DMS 273 treated with DMSO at 0.1 percent for 48 hours (cell line): Measurements from ENCODE around the gene COL25A1.
"Not testable (repeated sequence)": the region's sequence is repeated elsewhere in the genome, so short reads cannot be mapped to it uniquely, and the experiment has no call there.

Experiments
- DNase-seq: peaks from one replicate; lab custom pipeline; 2025; lab: John Stamatoyannopoulos, UW

Gene COL25A1

DNA sequence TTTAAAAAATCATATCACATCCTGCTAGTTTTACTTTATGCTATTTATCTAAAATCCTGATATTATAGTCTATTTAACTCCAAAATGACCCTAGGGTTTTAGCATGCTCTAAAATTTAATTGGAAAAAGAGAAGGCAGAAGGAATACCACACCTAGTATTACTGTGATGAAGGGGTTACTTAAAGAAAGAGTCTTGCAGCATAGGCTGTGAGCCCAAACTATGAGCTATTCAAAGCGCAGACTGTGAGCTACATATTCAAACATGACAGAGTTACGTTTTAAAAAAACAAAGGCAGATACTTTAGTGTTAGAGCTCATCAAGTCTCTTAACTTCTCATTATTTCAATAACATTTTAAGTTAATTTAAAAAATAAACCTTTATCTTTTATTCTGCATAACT, 291.9 kb downstream of the COL25A1 start:
- no peak for DNase-seq

DNA sequence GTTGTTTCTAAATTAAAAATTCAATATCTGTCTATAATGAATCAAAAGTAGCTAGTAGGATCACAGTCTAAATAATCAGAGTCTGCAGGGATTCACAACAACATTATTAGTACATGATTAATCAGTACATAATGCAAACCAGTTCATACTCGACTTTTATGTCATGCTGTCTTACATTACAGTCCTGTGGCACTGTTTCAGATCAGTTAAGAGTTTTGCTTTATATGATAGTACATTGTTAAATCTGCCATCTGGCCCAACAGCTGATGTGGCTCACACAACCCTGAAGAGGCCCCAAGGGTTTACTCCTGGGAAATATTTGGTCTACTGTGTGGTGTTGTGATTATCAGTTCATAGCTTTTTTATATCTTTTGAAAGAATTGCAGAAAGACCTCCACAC, 292.5 kb downstream of the COL25A1 start:
- peak; percentile 88 for DNase-seq

DNA sequence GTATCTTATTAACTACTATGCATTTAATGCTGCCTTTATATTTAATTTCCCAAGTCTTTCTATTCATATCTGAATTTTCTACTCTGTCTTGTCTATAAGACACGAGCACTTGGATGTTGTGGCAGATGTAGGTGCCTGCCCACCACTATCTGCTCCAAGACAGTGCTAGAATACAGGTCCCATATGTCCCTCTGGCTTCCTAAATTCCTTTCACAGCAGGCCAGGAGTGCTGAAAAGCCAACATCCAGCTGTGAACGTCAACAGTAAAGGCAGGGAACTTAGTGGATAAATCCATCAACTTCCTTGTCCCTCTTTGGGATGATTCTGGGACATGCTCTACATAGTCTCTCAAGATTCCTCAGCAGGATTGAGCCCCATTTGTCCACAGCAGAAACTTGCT, 294.5 kb downstream of the COL25A1 start:
- no peak for DNase-seq

DNA sequence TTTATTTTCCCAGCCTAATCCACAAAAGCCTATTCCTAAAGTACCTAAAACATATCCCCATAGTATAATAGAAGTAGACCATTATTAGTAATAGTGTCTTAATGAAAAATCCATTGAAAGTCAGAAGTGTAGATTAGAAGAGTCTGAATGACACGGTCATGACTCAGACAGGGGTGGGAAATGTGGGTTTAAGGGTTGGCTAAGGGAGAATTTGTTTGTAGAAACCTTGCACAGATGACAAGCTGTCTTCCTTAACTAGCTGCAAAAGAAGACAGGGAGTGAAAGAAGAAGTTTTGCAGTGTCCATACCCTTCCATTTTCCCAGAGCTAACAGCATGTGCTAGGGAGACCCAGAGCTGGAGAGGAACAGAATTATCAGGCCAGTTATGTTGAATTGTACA, 296.9 kb downstream of the COL25A1 start:
- DNase-seq: no peak

DNA sequence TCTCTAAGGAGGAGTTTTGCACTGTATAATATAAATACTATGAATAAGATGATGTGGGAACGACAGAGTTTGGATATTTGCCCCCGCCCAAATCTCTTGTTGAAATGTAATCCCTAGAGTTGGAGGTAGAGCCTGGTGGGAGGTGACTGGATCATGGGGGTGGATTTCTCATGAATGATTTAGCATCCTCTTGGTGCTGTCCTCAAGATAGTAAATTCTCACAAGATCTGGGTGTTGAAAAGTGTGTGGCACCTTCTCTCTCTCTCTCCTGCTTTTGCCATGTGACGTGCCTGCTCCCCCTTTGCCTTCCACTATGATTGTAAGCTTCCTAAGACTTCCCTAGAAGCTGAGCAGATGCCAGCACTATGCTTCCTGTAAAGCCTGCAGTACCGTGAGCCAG, 298.0 kb downstream of the COL25A1 start:
- no peak for DNase-seq

DNA sequence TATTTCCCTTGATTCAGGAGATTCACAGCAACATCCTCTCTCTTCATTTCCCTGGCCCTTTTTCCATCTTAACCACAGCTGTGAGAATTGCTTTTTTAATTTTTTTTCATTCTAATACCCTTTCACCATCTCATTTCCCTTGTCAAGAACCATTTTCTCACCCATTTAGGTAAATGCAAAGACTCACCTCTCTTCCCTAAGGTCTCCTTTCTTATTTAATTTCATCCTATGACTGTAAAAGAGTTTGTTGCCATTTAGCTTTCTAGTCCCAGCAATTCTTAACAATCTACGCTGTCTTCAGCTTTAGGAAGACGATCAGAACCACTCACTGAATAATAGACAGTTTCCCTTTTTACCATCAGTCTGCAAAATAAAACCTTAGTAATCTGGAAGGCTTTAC, 298.5 kb downstream of the COL25A1 start:
- DNase-seq: no peak

DNA sequence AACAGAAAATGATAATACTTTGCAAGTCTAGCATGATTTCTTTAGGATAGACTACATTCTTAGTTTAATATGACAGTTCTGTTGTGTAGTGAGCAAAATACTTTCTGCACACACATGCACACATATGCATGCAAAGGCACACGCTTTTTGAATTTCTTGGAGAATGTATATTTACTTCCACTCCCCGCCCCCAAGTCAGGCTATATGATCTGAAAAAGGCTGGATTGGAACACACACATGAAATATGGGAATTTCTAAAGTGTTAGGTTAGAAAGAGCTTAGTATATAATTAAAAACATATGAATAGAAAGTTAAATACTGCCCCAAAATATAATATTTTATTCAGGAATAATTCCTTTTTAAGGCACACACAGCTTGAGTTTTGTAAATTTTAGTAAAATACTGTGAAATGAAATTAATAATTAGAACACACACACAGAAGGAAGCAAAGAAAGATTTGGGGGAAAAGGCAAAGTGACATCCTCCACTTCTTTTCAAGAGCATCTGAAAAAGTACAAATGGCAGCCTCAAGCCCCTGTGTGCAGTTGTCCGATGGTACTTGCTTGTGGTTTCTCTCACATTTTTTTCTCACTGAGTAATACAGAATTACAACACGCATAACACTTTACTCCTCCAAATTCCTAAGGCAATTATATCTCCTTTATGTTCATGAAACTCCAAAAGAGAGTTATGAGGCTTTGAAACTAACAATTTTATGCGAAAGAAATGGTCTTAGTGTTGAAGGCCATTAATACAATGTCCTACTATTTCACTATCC, 310.7 kb downstream of the COL25A1 start:
- no peak for DNase-seq

DNA sequence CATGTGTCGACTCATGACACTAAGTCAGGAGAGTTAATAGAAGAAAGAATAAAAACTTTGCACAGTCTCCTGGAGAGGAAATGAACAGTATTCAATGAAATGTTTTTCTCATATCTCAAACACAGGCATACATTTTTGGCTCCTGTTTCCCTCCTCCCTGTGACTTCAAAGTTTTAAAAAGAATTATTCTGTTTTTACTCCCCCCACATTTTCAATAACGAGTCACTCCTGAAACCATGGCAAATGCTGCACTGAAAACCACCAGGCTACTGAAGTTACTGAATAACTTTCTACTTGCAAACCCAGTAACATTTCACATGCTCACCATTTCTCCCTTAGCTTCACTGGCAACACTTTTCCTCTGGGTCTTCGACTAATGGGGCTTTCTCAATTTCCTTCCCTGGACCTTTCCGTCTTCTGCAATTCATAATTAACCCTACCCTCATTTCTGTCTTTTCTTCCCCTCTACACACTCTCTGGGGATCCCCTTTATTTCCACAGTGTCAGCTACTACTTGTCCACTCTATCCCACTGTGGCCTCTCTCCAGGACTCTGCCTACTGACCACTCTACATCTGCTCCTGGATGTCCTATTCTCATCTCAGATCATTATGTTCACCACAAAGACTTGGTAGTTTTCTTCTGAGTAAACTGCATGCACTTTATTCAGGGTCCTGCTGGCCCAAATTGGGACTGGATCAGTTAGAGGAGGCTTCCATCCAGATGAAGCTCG, 313.8 kb downstream of the COL25A1 start:
- DNase-seq: no peak

DNA sequence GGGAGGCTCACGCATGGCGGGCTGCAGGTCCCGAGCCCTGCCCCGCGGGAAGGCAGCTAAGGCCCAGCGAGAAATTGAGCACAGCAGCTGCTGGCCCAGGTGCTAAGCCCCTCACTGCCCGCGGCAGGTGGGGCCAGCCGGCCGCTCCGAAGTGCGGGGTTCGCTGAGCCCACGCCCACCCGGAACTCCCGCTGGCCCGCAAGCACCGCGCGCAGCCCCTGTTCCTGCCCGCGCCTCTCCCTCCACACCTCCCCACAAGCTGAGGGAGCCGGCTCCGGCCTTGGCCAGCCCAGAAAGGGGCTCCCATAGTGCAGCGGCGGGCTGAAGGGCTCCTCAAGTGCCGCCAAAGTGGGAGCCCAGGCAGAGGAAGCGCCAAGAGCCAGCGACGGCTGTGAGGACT, 318.0 kb downstream of the COL25A1 start:
- DNase-seq: not testable (repeated sequence)

DNA sequence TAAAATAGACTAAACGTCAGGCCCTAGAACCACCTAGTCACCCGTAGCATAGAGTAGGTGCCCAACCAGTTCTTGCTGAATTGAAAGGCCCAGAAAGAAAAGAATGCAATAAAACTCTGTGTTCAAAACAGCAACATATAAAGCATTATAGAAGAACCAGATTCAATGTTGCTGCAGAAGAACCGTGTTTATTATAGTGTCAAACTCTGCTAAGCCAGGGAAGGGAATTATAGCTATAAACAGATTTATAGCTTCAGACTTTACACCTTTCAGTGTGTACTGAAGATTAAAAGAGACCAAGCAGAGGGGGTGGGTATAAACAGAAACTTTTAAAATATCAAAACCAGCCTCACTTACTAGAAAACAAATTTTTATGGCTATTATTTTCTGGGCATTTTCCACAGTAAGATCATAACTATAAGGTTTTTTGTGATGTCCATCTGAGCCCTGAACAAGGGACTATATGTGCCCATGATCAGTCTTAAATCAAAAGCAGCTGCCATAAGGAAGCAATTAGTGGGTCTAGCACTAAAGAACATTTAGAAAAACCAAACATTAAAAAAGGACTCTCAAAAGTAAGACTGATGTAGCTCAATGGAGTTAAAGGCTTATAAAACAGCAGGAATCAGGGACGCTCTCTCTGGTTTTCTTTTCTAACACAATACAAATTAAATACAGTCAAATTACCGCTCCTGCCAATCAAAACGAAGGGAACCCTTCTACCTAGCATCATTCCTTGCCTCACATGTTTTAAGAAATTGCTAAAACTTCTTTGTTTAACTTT, 319.9 kb downstream of the COL25A1 start:
- DNase-seq: no peak

DNA sequence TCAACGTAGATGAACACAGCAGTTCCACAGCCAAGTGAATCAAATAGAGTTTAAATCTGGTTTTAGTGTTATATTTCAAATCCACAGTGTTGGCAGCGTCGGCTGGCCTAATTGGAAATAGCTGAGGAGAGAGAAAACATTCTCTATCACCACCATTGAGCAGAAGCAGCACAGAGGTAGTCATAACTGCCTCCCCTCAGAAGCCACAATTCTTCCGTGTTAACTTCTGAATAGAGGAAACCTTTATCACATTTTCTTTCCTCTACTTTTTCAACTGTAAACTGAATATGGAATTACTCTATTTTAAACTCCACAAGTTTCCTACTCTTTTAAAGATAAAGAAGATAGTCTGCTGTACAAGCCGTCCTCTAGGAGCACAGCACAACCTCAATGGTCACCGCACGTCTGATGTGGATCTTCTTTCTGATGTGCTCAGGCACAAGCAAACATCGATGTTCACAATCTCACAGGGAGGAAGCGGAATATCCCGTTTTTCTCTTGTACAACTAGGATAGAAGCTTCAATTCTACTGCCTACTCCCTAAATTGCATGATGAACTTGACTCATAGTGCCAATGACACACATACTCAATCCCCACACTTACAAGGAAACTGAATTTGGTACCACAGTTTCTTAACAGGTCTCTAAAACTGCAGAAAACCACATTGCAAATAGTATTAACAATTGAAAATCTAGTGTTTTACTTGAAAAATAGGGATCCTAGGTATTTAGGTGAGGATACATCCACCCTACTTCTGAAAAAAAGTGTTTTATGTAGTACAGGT, 321.8 kb downstream of the COL25A1 start:
- DNase-seq: no peak

DNA sequence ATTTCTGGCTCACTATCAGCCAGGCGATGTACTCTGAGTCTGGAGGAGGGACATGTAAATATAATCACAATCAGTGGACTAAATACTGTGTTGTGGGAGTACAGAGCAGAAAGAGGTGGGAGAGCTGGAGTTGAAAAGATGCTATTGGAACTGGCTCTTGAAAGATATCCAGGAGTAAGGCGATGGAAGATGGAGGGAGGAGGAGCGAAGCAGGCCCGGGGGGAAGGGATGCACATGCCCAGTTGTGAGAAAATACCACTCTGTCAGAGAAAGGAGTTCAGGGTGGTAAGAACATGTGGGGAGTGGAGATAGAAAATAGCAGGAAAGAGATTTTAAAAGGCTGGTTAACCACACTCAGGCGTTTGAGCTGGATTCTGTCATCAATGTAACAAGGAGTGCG, 322.7 kb downstream of the COL25A1 start:
- no peak for DNase-seq

DNA sequence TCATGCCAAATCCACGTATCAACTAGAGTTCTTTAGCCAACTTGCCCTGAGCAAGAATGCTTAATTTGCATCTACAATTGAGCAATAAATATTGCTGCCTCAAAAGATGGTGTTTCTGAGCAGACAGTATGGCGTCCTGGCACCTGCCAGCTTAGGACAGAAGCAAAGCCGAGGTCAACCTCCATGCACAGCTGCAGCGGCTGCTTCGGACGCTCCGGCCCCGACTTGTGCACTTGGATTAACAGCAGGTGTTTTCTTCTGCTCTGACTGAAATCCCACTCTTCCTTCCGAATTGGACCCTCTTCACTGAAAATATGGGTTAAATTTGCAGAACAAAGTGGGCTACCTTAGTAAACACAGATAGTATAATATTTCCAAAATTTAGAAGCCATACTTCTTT, 324.4 kb downstream of the COL25A1 start:
- DNase-seq: no peak

DNA sequence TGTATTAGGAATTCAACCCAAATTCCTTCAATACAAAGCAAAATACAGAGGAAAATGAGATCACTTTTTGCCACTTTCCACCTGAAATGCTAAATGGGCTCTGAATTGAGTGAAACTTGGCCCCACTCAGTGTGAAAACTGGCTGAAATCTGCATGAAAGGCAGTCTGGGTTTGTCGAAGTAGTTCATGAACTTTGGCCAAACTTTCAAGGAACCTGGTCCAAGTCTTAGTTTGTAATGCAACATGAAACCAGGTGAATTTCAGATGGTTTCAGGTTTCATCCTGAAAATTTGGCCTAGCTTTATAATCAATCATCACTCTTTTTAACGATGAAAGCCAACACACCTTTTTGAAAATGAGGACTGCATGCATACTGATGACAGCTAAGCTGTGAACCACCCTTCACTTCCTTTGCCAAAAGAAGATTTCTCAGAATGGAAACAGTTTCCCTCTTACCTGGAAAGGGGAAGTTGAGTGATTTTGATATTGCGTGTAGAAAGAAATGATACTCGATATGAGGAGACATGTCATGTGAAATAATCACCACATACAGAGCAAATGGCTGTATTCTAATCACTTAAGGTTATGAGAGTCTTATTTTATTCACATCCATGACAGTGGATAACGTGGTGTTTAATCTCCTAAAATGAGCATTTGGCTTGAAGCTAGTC, 329.7 kb downstream of the COL25A1 start:
- no peak for DNase-seq

DNA sequence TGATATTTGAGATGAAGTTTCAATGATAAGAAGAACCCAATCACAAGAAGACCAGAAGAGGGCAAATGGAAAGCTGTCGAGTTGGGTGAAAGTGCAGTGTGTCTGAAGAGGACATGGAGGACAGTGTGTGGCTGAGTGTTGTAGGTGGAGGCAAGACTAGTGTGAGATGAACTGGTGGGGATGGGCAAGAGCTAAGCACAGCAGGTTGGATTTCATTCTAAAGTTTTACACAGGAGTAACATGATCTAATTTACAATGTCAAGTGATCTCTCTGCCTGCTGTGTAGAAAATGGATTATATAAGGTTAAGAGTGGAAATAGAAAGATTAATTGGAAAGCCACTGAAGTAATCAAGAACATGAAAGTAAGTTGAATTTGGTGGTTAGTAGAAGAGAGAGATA, 331.0 kb downstream of the COL25A1 start:
- DNase-seq: no peak

DNA sequence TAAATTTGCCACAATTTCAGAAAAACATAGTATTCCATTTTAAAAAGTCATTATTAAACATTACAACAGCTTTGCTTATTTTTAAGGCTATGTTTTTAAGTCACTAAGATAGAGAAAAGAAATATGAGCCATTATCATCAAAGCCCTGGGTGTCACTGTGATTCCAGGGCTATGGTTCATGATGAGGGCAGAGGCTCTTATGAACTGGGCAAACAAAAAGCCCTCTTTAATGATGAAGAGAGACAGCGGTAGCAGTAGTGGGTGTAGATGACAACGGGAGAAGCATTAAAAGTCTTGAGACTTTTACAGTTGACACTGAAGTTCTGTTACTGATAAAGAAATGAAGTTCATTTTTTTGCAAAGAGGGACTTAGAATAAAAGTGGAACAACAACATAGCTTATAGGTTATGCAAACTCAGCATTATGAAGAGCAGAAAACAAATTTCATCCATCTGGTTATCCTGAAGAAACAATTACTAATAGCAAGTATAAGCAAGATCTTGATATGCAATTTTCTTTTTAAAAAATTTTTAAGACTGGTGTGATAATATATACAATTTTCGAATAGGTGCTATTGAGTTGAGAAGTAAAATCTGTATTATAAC, 336.9 kb downstream of the COL25A1 start:
- no peak for DNase-seq

DNA sequence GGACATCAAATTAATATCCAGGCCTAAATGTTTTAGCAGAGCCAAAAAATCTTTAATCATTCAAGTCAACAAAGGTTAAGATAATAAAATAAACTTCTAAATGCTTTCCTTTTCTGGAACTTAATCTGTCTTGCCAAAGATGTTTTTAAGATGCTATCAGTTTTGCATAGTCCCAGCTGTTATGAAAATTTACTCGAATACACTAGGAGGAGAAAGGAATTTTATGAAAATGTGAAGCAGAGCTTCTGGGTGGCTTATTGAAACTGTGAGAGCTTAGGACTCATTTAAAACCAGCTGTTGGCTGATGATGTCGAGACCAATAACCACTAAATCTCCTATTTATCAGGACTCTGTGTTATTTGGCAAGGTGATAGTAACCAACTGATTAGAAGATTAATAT, 337.4 kb downstream of the COL25A1 start:
- no peak for DNase-seq

DNA sequence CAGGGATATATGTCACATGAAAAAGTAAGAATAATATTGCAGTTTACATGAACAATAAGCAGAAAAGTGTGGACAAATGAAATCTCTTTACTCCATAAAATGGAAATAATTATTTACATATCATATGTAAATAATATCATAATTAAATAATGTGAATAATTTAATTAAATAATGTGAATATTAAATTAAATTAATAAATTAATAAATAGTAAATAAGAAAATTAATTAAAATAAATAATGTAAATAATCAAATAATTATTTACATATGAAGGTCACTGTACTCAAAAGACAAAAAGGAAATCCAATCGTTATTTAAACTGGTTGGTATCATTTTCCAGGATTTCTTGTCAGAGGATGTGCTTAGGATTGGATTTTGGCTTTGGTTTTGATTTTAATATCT, 338.5 kb downstream of the COL25A1 start:
- DNase-seq: no peak

DNA sequence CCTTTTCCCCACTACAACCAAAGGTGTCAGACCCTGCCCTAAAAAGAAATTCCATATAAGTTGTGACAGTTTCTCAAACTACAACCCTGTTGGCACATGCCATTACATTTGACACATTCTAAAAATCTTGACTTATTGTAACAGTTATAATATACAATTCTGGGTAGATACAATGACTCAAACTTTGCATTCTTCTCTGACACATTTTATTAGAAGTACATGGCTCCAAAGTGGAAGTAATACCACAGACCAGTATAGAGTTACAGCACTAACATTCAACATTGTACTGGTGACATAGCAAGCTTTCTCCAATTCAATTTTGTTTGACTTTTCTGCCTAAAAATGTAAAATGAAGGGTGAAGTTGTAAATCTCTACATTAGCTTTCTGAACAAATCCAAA, 343.0 kb downstream of the COL25A1 start:
- no peak for DNase-seq

DNA sequence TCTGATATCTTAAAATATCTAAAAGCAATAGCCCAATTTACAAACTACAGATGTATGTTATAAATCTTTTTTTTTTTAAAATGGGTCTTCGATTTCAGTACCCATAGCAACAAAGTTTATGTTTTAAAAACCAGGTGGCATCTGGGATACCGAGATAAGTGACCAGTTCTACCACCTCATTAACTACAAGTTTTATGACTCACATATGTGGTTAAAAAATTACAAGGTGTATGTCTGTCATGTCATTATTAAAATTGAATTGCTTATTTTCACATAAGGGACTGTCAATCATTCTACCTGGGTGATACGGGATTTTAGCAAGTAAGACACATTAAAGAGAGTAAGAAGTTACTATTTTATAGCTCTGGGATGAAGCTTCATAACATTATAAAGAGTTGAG, 347.6 kb downstream of the COL25A1 start:
- DNase-seq: no peak

DNA sequence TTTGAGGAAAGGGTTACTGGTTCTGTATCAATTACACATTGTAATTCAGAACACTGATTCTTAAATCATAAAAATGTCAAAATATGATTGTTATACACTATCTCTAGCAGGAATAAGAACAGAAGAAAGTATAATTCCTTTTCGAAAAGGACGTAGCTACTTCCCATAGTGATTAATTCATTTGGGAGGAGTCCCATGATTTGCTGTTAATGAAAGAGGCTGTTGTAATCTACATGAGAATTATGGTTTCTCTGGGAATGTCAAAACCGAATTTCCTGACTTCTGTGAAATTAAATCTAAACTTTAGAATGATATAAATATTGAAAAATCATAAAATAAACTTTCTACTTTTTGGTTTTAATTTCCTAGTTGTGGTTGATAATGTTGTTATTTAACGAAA, 348.5 kb downstream of the COL25A1 start:
- no peak for DNase-seq
